HG03103 (cell line): ENCODE results near the gene JDP2.

Experiments
- ATAC-seq: cut with Tn5 transposase; IDR thresholded peaks from one replicate; pipeline ENCODE4 v1.9.1; 2021; ENCODE audit warnings: low read depth; ENCODE audit not compliant: unreplicated experiment

JDP2 gene

GRCh38 chr14:75409316-75410205 is 18.3 kb upstream of the JDP2 start:
- no peak for ATAC-seq

DNA sequence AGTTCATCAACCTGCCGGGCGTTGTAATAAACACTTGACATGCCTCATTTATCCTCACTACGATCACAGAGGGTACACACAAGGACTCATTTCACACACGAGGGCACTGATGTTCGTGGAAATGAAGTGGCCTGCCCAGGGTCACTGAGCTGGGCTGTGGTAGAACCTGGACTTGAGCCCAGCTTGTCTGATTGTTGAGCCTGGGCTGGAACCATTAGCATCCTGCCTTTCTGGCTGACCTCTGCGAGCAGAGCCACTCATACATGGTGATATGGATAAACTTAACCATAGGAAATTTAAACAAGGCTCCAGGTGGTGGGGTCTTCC is 16.6 kb upstream of the JDP2 start:
- ATAC-seq = no peak

GRCh38 chr14:75413013-75413412 is 14.8 kb upstream of the JDP2 start:
- no peak for ATAC-seq

DNA sequence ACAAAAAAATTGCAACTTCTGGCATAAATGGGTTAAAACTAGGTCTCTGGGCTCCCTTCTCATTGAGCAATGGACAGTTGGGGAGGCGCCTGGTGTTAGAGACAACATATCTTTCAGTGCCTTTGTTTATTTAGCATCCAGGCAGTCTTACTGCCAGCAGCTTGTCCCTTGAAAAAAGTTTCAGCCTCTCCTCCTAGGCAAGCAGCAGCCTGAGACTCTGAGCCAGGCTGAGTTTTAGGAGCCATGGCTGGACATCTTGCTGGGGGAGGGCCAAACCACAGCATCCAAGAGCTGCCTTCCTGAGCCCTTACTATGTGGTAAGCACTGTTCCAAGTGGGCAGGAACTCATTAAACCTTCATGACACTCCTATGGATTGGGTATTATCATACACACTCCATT is 10.1 kb upstream of the JDP2 start:
- no peak for ATAC-seq

DNA sequence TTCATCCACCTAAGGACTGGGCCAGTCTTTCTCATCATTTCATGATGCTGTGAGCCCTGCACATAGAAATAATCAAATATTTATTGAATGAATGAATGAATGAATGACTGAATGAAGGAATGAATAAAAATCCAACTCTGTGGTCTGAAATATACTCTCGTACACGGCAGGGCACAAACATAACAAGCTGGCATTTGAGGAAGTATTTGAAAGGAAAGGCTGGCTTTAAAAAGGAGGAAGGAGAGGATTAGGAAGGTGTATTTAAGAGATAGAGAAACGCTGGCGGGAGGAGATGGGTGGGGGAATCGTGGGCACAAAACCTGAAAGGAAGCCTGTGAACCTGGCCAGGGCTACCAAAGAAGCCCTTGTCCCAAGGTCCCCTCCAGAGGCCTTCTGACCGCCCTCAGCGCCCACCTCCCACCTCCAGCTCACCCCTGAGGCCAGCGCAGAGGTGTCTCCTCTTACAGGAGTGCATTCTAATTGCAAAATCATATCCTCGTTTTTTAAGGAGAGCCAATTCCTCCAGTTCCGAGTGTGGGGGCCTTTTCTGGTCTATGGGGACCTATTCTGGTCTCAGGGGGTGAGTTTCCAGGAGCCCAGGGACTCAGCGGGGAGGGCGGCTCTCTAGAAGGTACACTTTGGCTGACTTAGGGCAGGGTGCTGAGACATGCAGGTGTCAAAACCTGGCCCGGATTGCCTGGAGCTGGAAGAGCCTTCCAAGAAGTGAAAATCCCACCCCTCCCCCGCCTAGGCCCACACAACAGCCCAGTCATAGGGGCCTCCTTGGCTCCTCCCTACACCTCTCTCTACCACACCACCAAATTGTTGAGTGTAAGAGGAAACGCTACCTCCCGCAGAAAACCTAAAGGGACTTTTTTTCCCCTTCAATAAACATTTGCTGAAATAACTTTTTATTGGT is 8.7 kb upstream of the JDP2 start:
- peak; percentile 82 for ATAC-seq

DNA sequence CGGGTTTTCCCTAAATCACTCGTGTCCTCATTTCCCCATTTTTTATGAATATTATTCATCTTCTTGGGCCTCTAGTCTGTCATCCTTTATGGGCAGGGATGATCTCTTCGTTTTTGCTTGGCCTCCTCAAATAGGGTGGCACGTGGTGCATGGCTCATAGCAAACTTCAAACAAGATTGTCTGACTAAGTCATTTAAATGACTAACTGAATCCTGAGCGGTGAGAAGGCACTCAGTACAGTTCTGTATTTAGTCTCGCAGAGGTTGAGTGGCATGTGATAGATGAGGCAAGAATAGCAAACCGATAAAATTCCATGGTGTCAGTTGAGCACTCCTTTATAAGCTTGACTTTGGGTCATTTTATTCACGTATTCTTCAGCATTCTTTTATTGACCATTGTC is 5.7 kb upstream of the JDP2 start:
- ATAC-seq = no peak

DNA sequence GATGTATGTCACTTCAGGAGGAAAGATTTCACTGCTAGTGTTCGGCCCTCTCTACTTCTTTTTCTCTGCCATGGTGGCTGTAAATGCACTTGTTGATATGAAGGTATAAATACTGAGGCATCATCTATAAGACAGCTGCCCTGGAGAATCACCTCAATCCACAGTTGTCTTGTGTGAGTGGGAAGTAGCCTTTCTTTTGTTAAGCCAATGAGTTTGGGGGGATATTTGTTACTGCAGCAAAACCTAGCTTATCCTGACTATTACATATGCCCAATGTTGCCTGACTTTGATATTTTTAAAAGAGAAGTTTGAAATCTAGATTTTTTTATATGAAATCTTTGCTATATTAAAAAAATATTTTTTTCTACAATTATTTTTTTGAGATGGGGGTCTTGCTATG is 3.3 kb upstream of the JDP2 start:
- no peak for ATAC-seq

- ATAC-seq = no peak
Measured at GRCh38 chr14:75425446-75425845, 2.4 kb upstream of the JDP2 start.

DNA sequence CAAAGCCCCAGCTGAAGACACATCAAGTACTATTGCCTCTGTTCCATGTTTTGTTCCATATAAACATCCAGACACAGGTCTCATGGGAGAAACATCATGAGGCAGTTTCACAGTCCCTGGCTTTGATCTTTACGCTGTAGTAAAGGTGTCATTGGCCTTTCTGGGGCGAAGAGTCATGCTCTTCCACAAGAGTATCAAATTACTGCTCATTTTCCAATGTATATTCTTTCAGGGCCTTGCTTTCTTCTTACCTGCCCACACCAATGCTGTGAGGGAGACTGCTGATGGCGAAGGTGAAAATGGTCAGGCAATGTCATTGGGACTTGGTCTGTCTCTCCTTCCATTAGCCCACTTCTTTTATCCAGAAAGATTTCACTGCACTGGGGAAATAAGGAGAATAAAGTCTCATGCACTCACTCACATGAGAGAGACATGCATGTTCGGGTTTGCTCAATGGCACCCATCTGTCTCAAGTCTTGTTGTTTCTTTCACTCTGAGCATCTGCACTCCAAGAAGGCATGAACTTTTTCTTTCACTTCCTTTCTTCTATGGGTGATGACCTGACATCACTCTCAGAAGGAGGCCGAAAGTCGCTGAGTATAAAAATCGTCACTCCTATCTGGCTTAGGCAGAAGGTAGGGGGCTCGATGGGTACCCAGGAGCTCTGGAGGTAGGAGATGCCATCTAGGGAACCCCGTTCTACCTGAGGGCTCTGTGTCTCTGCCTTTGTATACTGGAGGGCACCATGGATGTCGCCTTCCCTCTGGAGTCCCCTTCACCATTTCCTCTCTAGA is 1.3 kb upstream of the JDP2 start:
- ATAC-seq = peak; percentile 47

DNA sequence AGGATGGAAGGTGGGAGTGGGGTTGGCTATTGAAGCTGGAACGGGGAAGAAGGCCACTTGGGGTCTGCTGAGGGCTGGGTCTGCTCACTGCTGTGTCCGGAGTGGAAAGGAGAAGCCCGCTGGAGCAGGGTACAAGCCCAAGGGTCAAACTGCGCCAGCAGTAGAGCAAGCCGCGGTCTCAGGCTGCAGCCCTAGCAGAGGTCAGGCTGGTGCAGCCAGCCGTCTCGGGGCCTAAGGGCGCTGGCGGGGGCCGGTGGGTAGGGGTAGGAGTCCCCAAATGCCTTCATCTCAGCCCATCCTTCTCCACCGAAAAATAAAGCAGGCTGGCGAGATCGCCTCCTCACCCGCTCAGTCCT is 718 bp upstream of the JDP2 start:
- no peak for ATAC-seq

DNA sequence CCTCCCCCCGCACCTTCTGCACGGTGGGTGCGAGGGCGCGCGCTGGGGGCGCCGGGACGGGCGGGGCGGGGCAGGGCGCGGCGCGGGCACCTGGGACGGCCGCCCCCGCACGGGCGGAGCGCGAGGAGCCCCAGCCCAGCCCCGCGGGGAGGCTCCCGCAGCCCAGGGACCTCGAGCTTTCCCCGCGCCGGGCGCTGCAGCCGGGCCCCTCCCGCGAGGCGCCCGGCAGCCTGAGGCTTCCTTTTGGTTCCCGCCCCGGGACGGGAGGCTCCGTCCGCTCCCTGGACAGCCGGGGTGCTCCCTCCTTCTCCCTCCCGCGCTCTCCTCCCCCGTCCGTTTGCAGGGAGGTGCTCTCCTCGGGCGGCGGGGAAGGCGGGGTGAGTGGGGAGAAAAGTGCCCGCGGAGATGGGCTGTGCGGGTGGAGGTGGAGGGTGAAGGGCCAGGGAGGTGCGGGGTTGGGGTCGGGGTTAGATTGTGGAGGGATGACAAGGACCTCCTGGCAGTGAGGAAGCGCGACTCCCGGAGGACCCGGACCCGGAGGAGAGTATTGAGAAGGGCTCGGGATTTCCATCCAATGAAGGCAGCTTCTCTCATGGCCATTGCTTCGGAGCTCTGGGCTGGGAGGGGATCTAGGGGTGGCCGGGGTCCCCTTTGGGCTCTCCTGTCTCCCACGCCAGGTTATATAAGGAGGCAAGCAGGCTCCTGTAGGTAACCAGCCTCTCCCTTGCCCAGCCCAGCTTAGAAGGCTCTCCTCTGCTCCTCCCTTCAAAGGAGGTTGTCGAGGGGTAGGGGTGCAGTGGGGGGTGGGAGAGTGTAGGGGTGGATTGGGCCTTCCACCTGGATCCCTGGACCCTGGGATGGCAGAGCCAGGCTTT is 645 bp downstream of the JDP2 start:
- no peak for ATAC-seq

DNA sequence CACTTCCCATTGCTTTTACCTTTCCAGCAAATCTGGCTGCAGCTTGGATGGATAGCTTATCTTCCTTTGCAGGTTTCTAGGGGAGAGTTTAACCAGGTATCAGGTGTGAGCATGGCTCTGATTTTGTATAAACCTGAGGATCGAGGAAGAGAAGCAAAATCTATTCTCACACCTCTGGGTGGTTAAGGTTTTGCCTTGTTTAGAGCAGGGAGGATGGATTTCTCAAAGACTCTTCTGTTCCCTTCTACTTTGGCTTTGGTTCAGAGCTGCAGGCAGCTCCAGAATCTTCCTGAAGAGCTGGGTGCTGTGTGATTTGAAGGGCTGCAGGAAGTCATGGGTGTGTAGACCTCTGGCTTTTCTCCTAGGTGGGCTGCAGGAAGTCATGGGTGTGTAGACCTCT is 1.7 kb downstream of the JDP2 start:
- ATAC-seq = no peak

DNA sequence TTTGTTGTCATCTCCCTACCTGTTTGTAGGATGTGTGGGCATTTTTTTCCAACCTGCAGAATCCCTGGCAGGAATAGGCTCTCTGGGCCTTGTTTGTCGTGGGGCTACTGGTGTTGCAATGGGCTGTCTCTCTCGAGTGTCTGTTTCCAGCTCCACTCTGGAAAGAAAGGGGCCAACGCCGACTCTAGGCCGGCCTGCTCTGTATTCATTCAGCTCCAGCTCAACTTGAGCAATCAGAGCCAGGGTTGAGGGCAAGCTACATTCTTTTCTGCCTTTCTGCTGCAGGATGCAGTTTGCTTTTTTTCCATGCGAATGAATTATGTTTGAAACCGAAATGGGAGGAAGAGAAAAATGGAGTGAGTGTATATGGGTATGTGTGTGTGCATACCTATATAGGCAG is 2.3 kb downstream of the JDP2 start:
- ATAC-seq = no peak

DNA sequence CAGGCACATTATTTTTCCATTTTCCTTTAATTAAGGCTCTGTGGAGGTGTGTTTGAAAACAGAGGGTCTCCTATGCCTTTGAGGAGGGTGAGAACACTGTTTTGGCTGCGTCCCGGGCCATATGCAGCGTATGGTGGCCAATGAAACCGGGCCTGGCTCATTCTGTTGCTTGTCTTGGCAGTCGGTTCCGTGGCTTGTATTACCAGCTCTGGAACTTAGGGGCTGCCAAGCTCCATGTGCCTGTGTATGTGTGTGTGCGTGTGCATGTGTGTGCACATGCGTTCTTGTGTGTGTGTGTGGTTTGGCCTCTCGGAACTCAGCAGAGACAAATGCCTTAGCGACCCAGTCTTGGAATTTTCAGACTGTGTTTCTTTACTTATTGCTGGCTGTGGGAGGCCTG is 2.7 kb downstream of the JDP2 start:
- no peak for ATAC-seq

DNA sequence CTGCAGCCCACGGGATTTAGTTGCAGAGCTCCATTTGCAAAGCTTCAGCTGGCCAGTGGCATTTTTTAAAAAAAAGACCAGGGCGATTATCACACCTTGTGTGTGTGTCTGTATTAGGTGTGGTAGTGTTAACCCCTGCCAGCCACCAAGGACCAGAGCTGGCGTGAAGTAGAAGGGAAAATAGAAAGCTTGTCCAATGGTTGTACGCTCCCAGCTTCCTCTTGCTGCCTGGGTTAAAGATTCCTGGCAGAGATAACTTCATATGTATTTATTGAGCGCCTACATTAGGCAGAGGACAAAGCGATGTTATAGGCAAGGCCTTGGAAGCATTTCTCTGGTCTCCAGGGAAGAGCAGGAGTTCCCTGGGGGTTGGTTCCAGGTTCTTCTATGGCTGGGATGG is 3.2 kb downstream of the JDP2 start:
- ATAC-seq = no peak

DNA sequence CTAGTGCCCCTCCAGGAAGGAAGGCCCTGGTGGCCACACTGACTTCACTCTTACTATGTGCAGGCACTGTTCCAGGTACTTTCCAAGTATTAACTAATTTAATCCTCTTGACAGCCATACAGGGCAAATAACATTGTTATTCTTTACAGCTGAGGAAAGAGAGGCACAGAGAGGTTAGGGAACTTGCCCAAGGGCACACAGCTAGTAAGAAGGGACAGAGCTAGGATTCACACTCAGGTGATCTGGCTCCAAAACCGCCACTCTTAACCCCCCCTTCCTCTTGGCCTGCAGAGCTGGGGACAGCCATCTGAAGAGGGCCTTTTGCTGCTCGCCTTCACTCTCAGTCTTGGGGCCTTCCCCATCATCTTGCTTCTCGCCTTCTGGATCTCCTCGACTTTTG is 4.0 kb downstream of the JDP2 start:
- no peak for ATAC-seq

DNA sequence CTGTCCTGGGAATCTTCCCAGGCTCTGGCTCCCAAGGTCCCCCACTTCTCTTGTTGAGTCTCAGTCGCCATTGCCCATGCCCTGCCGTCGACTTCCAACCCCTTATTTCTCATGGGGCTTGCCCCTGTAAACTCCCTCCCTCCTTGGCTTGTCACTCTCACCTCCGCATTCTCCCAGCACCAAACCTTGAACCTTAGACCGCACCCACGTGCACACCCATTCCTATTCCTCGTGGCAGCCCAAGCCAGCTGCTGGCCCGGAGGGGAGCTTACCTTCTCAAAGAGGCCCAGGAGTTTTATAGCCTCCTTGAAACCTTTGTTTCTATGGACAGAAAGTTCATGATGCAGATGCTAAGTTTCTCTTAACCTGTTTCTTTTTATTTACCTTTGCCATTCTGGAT is 4.6 kb downstream of the JDP2 start:
- ATAC-seq = no peak

- no peak for ATAC-seq
Measured at GRCh38 chr14:75433631-75434071, 5.8 kb downstream of the JDP2 start.

GRCh38 chr14:75434138-75434889 is 6.5 kb downstream of the JDP2 start:
- no peak for ATAC-seq
